ENCODE data around the gene B4GALNT2. TPM values are rescaled to one million over a fixed set of nuclear protein-coding genes. Genes with fewer than 3 reads are reported as not detected.
"Not testable (repeated sequence)": the region's sequence is repeated elsewhere in the genome, so short reads cannot be mapped to it uniquely, and the experiment has no call there.

Gene B4GALNT2, protein sequence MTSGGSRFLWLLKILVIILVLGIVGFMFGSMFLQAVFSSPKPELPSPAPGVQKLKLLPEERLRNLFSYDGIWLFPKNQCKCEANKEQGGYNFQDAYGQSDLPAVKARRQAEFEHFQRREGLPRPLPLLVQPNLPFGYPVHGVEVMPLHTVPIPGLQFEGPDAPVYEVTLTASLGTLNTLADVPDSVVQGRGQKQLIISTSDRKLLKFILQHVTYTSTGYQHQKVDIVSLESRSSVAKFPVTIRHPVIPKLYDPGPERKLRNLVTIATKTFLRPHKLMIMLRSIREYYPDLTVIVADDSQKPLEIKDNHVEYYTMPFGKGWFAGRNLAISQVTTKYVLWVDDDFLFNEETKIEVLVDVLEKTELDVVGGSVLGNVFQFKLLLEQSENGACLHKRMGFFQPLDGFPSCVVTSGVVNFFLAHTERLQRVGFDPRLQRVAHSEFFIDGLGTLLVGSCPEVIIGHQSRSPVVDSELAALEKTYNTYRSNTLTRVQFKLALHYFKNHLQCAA
- total RNA-seq: 100 to 1,000 TPM in 1 of 3 donors, 10 to 100 TPM in 2; 23.6 to 138 (median 31.7) TPM
- long read RNA-seq, donor 1, full-length matches to known transcripts: 12 of 24 reads
- long read RNA-seq, donor 1, partial matches to known transcripts: 7 of 24 reads
- long read RNA-seq, donor 1, other reads (novel, unspliced or antisense): 5 of 24 reads
- long read RNA-seq, donor 2, full-length matches to known transcripts: 2 of 10 reads
- long read RNA-seq, donor 2, partial matches to known transcripts: 8 of 10 reads
- long read RNA-seq, donor 2, other reads (novel, unspliced or antisense): 0 of 10 reads

DNA sequence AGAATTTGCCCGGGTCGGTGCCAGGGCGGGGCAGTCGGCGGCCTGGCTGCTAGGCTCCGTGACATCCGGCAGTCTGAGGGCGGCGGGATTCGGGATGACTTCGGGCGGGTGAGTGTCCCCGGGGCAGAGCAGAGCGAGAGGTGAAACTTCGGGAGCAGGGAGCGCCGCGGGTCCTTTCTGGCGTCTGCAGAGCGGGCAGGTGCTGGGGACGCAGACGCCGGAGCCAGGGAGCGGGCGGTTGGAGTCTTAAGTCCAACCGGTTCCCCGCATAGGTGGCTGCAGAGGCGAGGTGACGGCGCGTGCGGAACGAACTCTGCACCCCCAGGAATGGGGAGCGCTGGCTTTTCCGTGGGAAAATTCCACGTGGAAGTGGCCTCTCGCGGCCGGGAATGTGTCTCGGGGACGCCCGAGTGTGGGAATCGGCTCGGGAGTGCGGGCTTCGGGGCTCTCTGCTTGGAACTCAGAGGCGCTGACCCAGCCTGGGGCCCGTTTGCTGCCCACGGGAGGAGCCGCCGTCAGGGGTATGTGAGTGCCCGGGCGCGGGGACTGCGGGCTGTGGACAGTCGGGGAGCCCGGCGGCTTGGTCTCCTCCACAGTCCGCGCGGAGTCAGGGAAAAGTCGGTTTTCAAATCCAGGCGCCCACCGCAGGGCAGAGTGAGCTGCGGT, at the start of gene B4GALNT2:
Gene B4GALNT2 (plus strand): TSS at position 71 of the 666 bp plus-strand sequence. CDS start 24 bp downstream, at position 95.
- Histone ChIP-seq H3K4me3 (peak within 1 kb of the TSS; percentile 36), H3K9me3 (no peaks in the 10 kb centered on the region), H3K36me3 (ENCODE audit: low read depth) (no peaks in the 10 kb centered on the region), H3K4me1 (ENCODE audit: low read depth) (peaks cover 4% of the 10 kb centered on the region)
- intact Hi-C loops (cut with DNase I, micrococcal nuclease): no loop called here
- DNase-seq: peak; percentile 66 to 83 (median 76)
- ATAC-seq: peak; percentile 87
- TF ChIP-seq, protein P1, sequence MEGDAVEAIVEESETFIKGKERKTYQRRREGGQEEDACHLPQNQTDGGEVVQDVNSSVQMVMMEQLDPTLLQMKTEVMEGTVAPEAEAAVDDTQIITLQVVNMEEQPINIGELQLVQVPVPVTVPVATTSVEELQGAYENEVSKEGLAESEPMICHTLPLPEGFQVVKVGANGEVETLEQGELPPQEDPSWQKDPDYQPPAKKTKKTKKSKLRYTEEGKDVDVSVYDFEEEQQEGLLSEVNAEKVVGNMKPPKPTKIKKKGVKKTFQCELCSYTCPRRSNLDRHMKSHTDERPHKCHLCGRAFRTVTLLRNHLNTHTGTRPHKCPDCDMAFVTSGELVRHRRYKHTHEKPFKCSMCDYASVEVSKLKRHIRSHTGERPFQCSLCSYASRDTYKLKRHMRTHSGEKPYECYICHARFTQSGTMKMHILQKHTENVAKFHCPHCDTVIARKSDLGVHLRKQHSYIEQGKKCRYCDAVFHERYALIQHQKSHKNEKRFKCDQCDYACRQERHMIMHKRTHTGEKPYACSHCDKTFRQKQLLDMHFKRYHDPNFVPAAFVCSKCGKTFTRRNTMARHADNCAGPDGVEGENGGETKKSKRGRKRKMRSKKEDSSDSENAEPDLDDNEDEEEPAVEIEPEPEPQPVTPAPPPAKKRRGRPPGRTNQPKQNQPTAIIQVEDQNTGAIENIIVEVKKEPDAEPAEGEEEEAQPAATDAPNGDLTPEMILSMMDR (IDR thresholded peaks at IDR 0.05): no peak

DNA sequence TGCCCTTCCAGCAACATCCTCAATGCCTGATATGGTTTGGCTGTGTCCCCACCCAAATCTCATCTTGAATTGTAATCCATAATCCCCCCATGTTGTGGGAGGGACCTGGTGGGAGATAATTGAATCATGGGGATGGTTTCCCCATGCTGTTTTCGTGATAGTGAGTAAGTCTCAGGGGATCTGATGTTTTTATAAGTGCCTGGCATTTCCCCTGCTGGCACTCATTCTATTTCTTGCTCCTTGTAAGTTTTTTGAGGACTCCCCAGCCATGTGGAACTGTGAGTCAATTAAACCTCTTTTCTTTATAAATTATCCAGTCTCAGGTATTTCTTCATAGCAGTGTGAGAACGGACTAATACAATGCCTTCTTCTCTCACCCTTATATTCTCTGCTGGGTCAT, 47.5 kb upstream of the B4GALNT2 start:
- H3K4me1 ChIP-seq (ENCODE audit: low read depth); ATAC-seq; H3K9me3 ChIP-seq; H3K36me3 ChIP-seq (ENCODE audit: low read depth); DNase-seq; intact Hi-C loops (cut with DNase I, micrococcal nuclease); H3K4me3 ChIP-seq: not testable (repeated sequence)

DNA sequence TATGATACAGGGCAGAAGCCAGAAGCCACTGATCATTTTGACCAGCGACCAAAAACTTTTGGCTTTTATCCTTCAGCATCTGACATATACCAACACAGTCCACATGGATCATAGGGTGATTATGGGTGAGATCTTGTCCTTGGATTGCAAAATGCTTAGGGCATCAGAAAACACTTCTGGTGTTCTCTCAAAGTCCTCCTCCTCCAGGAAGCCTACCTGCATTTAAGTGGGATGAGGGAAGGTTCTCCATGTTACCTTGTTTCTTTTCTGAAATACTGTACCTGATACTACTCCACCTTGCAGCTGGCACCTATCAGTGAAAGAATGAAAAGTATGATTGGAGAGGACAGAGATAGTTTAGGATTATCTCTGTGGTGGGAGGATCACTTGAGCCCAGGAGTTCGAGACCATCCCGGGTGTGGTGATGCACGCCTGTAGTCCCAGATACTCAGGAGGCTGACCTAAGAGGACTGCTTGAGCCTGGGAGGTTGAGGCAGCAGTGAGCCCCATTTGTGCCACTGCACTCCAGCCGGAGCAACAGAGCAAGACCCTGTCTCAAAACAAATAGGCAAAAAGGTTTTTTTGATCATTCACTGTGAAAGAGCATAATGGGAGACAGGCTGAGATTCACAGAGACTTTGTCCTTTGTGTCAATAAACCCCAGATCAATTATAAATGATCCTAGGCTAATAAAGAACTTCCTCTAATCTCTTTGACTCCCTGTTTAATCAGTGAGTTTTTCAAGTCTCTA, 46.8 kb upstream of the B4GALNT2 start:
- intact Hi-C loops (cut with DNase I, micrococcal nuclease): no loop called here
- ATAC-seq: no peak
- Histone ChIP-seq H3K36me3 (ENCODE audit: low read depth) (no peaks in the 10 kb centered on the region), H3K4me3 (no peak overlapping the region), H3K9me3 (no peaks in the 10 kb centered on the region), H3K4me1 (ENCODE audit: low read depth) (peaks cover 2% of the 10 kb centered on the region)
- TF ChIP-seq, protein P1 (IDR thresholded peaks at IDR 0.05): no peak
- DNase-seq: no peak

DNA sequence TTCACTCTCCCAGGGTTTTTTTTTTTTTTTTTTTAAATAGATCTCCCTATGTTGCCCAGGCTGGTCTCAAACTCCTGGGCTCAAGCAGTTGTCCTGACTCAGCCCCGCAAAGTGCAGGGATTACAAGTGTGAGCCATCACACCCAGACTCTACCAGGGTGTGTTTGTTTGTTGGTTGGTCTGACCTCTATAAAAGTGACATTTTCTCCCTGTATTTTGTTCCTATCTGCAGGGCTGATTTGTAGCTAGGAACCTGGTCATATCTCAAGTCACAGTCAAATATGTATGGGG, 46.3 kb upstream of the B4GALNT2 start:
- DNase-seq: peak in 1 of 3 donors; percentile 28
- Histone ChIP-seq H3K4me1 (ENCODE audit: low read depth) (peaks cover 2% of the 10 kb centered on the region), H3K9me3 (no peaks in the 10 kb centered on the region), H3K4me3 (no peak overlapping the region), H3K36me3 (ENCODE audit: low read depth) (no peaks in the 10 kb centered on the region)
- ATAC-seq: peak; percentile 61
- TF ChIP-seq, protein P1 (IDR thresholded peaks at IDR 0.05): no peak
- intact Hi-C loops (cut with DNase I, micrococcal nuclease): no loop called here

DNA sequence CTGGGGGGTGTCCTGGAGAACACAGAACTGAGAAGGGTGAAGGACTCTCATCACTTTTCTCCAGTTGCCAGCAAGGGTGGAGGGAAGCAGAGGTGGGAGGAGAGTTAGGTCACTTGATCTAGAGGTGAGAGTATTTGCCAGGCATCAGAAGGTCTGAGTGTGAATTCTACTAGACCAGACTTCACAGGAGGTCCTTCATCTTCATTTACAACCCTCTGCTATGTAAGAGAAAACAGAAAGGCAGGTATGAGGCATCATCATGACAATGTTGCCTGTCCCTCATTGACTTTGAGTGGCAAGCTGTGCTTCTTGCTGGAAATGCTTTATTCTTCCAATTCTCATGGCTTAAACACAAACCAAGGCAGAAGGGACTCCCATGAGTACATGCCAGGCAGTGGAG, 45.9 kb upstream of the B4GALNT2 start:
- no peak overlapping the region for H3K4me3 ChIP-seq
- DNase-seq (no peak), ATAC-seq (no peak)
- peaks cover 2% of the 10 kb centered on the region for H3K4me1 ChIP-seq (ENCODE audit: low read depth)
- intact Hi-C loops (cut with DNase I, micrococcal nuclease): no loop called here
- TF ChIP-seq, protein P1 (IDR thresholded peaks at IDR 0.05): no peak
- H3K36me3 ChIP-seq (ENCODE audit: low read depth): no peaks in the 10 kb centered on the region
- H3K9me3 ChIP-seq: no peaks in the 10 kb centered on the region

All from mucosa of descending colon (tissue), 3 donors.